ENCODE results near the gene CD99L2. TPM values are rescaled to one million over a fixed set of nuclear protein-coding genes. Genes with fewer than 3 reads are reported as not detected.
"Not testable (repeated sequence)": the region's sequence is repeated elsewhere in the genome, so short reads cannot be mapped to it uniquely, and the experiment has no call there.

CD99L2 gene
- polyA plus RNA-seq, 1 donor = 37.1 TPM

DNA sequence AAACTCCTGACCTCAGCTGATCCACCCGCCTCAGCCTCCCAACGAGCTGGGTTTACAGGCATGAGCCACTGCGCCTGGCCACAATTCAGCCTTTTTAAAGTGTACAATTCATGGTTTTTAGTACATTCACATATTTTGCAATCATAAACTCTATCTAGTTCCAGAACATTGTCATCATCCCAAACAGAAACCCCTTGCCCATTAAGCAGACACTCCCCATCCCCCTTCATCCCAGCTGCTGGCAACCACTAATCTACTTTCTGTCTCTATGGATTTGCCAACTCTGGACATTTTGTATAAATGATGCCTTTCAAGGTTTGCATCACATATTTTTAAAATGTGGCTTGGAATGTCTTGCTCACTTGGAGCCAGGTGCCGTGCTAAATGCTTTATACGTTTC is 4.5 kb downstream of the CD99L2 start:
- no peak for DNase-seq

DNA sequence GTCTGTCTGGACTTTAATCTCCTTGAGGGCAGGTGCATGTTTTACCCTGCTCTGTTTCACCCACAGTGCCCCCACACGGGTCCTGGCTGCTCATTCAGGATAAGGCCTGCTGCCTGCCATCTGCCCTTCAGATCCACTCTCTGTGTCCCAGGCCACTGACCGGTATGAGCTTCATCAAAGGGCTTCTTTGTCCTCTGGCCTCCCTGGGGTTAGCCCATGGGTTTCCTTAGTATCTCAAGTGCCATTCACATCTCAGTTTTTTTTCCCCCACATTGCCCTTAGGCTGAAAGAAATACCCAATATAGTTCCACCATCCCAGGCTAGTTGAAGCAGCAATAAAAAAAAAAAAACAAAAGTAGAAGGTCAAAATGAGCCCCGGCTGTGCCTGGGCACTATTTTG is 9.3 kb downstream of the CD99L2 start:
- no peak for DNase-seq

DNA sequence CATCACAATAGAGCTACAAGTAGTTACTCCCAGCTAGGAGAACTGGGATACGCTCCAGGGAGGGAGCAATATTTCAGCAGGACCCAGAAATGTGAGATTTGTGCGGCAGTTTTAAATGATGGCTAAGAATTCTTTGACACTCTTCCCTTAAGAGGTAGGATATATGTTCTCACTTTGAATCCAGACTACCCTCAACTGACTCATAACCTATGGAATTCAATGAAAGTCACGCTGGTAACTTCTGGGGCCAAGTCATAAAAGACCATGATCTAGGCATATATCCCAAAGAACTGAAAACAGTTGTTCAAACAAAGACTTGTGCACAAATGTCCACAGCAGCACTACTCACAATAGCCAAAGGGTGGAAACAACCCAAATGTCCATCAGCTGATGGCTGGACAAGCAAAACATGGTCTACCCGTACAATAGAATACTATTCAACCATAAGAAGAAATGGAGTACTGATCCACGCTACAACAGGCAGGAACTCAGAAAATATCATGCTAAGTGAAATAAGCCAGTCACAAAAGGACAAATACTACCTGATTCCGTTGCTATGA is 10.5 kb downstream of the CD99L2 start:
- DNase-seq = no peak

DNA sequence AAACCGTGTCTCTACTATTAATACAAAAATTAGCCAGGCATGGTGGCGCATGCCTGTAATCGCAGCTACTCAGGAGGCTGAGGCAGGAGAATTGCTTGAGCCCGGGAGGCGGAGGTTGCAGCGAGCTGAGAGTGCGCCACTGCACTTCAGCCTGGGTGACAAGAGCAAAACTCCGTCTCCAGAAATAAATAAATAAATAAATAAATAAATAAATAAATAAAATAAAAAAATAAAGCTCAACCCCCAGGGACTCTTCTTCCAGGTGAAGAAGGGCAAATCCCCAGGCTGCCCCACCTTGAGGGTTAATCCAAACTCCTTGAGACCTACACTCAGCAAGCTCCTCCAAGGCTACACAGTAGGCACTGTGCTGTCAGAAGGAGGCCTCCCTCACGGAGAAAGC is 11.2 kb downstream of the CD99L2 start:
- not testable (repeated sequence) for DNase-seq

DNA sequence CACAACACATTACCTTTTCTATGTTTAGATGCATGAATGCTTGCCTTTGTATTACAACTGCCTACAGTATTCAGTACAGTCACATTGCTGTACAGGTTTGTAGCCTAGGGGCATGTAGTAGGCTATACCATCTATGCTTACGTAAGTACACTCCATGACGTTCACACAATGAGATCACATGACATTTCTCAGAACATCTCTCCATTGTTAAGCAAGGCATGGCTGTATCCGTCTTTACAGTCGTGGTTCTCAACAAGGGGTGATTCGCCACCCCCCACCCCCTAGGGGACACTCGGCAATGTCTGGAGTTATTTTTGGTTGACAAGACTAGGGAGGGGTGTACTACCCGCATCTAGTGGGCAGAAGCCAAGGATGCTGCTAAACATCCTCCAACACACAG is 12.1 kb downstream of the CD99L2 start:
- DNase-seq = no peak

DNA sequence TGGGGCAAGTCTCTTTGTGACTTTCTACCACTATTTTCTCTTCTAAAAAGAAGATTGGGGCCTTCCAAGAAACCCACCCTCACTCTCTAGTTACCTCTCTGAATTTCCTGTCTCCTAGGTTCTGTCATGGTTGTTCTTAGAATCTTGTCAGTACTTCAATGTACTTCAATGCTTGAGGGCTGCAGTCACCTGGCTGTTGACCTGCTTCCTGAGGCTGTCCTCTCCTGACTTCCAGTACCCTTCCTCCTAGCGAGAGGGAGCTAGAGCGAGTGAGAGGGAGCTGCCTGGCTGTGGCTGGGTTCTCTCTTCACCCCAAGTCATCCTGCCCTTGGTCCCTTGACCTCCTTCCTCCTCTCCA is 17.7 kb downstream of the CD99L2 start:
- DNase-seq = no peak

DNA sequence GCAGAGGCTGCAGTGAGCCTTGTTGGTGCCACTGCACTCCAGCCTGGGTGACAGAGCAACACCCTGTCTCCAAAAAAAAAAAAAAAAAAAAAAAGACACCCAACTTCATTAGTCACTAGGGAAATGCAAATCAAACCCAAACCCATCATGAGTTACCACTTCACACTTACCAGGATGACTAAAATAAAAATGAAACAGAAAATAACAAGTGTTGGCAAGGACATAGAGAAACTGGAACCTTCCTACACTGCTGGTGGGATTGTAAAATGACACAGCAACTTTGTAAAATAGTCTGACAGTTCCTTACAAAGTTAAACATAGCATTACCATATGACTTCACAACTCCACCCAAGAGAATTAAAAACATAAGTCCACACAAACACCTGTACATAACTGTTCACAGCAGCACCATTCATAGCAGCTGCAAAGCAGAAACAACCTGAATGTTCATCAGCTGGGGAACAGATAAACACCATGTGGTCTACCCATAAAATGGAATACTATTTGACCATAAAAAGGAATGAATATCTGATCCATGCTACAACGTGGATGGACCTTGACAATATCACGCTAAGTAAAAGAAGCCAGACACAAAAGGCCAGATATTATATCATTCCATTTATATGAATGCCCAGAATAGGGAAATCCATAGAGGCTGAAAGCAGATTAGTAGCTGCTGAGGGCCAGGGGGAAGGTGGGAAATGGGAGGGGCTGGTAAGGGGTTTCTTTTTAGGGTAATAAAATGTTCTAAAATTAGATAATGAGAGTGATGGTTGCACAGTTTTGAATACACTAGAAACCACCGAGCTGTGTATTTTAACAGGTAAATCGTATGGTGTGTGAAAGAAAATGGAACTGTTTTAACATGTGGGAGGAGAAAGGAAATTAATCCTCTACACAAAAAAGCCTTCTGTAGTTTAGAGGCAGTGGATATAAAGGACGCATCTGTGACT is 18.3 kb downstream of the CD99L2 start:
- no peak for DNase-seq

DNA sequence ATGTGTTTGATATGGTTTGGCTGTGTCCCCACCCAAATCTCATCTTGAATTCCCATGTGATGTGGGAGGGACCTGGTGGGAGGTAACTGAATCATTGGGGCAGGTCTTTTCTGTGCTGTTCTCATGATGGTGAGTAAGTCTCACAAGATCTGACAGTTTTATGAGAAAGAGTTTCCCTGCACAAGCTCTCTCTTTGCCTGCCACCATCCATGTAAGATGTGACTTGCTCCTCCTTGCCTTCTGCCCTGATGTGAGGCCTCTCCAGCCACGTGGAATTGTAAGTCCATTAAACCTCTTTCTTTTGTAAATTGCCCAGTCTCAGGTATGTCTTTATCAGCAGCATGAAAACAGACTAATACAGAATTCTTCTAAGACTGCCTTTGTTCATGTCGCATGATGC is 22.8 kb downstream of the CD99L2 start:
- not testable (repeated sequence) for DNase-seq

DNA sequence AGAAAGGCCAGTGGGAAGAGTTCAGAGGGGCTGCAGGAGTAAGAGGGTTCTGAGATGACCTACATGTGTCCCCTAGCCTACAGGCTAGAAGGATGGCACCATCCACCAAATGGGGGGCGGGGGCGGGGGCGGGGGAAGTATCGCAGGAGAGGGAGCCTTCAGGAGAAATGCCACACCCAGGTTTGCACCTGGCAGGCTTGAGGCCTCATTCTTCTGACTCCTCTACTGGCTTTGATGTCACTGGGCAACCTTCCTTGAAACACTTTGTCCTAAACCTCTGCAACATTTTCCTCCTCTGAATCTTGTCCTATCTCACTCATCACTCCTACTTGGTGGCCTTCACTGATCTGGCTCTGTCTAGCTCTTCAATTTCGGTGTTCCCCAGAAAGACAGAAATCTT is 24.0 kb downstream of the CD99L2 start:
- DNase-seq = no peak

DNA sequence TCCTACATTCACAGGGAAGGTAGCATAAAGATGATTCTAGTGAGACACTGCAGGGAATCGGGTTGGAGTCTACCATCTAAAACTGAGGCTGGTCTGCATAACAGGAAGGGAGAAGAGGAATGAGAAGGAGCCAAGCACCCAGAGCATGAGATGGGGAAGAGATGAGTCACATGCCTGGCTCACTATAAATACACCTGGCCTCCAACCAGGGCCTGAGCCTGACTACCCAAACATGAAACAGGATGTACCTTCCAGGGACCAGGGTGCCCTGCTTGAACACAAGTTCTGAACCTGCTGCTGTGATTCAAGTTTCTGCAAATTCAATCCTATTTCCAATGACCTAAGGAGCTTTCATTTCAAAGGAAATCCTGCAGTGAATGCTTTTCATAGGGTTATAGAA is 24.9 kb downstream of the CD99L2 start:
- no peak for DNase-seq

DNA sequence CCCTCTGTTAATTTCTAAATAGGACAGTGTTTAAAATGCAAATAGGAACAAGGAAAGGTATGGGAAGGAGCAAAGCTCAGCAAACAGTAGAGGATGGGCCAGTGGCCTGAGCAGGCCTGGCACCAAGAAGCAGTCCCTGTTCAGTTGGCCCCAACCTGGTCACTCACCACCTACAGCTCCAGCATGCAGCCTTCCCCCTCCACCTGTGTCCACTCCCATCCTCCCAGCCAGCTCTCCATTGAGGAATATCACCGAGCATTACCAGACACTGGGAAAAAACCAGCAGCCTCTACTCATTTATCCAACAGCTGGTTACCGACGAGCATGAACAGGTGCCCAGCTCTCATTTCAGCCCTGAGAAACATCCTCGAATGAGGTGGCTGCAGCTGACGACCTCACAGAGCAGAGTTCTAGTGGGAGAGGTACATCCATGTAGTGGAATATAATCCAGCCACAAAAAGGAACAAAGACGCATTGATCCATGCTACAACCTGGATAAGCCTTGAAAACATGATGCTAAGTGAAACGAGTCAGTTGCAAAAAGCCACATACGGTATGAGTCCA is 25.6 kb downstream of the CD99L2 start:
- DNase-seq = no peak

DNA sequence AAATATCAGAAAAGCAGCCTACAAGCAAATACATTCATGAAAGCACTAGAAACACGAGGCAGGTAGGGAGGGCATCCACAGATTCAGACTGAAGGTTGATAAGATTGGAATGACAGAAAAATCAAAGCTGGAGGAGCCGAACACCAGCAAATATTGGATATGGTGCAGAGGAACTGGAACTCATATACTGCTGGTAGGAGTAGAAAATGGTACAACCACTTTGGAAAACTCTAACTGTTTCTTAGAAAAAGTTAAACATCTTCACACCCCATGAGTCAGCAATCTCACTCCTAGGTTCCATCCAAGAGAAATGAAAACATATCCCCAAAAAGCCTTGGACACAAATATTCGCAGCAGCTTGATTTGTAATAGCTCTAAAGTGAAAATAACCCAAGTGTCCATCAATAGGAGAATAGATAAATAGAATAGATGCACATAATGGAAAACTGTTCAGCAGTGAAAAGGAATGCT is 27.1 kb downstream of the CD99L2 start:
- DNase-seq = no peak

DNA sequence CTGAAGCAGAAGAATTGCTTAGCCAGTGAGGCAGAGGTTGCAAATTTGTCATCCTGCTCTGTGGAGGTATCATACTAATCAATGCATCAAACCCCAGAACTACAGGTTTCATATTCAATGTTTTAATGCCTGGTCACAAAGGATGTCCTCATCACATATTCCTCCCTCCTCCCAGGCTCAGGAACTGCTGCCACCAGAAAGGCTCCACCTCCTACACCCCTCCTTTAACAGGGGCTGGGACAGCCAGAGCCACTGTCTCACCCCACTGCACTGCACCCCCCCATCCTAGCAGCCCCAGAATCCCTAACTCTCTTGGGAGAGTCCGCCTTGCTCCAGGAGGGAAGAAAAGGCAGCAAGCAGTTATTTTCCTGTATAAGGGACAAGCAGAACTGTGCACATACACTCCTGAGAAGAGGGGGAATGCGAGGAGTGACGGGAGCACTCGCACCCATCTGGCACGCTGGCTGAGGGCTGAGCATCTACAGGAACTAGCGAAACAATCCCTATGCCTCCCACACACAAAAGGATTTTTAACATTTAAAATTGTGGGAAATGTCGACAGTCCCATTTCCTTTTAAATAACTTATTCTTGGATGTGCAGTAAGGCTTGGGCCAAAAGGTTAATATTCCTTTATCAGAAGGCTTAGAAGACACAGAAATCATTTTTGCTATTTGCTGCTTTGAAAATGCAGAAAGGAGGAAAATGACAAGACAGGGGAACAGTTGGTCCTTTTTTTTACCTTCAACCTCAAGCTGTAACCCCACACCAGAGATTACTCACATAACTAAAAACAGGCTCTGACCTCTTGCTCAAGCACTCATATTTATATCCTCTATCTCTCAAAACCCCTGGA is 27.8 kb downstream of the CD99L2 start:
- DNase-seq = no peak

DNA sequence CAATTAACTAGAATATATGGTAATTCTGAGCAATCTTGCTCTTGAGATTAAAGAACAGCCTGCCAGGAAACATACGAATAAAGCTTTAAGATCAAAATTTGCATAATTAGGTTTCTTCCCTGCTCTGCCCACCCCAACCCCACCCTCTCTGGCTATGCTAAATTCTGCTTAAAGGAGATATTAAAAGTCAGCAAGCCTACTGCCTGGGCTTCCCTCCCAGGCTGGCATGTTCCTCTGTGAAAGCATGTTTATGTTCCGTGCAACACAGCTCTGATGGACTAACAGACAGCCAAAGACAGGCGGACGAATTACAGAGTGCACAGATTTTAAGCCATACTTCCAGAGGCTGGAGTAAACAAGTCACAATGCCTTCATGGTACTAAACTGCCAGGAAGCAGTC is 28.4 kb downstream of the CD99L2 start:
- DNase-seq = no peak

DNA sequence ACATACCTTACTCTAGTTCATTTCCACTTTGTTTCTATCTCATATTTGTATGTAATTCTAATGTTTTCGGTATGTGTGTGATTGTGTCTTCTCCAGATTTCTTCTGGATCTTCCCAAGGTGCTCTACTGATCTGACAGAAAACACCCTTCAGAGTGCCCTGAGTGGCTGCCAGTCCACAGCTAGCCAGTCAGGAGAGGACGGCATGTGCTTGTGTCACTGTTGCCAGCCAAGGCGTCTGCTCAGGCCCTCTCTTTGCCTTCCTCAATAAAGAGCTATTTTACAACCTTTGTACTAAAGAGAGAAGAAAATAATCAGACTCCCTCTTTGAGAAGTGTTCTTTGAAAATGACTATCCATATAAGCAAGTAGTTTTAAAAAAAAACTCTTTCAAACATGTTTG is 29.0 kb downstream of the CD99L2 start:
- DNase-seq = no peak

DNA sequence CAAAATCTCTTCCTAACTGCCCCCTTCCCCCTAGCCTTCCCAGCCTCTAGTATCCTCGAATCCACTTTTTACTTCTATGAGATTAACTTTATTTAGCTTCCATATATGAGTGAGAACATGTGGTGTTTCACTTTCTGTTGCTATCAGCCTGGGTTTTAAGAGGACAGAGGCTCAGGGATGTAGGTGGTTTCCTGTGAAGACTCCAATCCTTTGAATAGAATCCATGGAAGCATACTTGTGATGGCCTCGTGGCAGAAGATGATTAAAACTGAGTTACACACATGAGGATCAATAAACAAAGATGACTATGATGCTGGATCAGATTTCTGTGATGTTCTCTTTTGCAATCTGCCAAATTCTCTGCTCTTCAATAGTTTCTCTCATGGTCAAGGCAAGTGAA is 29.8 kb downstream of the CD99L2 start:
- DNase-seq = no peak

DNA sequence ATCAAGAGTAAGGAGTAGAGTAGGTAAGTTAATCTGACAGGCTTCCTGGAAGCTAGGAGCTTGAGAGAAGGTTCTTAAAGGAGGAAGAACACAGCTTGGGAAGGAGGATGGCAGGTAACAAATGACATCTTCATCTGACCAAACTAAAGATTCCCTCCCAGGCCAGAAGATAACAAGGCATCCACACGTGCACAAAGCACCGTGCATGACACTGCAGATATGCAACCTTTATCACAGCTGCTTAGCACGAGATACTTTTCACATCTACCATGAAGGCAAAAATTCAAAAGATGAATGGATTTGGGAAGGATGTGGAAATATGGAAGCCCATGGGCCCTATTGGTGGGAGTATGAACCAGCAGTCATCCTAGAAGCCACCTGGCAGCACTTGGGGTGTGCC is 34.3 kb downstream of the CD99L2 start:
- no peak for DNase-seq

DNA sequence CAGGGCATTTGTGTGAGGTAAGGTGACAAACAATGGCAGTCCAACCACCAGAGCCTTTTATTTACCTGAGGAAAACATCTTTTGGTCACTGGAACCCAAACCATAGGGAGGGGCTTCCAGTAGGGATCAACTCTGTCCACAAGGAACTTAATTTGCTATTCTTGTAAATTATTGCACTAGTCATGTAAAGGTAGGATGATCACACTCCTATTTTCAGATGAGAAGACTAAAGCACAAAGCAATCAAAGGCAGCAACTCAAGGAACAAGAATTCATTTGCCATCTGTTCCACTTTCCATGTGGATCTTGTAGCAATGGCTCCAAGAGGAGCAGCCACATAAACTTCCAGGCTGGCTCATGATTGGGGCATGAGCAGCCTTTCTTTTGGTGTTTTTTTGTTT is 35.3 kb downstream of the CD99L2 start:
- DNase-seq = no peak

DNA sequence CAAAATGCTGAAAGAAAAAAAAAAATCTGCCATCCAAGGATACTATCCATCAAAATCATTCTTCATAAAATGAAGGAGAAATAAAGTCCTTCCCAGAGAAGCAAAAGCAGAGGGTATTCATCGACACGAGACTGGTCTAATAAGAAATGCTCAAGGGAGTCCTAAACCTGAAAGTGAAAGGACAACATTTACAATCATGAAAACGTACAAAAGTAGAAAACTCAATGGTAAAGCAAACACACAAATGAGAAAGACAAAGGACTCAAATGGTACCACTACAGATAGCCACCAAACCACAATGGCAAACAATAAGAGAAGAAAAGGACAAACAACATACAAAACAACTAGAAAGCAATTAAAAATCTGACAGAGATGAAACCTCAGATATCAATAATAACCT is 41.0 kb downstream of the CD99L2 start:
- no peak for DNase-seq

DNA sequence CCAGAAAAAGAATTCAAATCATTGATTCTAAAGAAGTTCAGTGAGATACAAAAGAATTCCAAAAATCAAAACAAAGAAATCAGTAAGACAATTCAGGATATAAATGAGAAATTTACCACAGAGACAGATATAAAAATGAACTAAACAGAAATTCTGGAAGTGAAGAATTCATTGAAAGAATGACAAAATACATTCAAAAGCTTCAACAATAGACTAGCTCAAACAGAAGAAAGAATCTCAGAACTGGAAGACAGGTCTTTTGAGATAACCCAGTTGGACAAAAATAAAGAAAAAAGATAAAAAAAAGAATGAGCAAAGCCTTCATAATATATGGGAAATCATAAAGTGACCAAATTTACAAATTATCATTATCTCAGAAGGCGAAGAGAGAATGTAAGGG is 41.7 kb downstream of the CD99L2 start:
- DNase-seq = no peak

DNA sequence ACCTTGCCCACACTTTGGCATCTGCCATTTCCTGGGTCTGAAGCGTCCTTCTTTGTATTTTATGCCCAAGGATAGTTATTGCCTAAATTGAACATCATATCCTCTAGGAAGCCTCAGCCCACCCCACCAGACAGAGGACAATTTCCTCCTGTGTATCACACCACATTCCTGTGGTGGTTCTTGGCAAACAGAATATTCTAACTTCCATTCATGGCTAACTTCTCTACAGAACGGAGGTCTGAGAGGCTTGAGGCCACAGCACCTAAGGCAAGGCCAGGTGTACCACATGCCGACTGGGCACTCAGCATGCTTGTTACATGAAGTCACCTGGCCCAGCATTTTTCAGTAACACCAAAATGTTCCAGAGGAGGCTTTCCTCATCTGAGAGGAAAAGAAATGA is 42.4 kb downstream of the CD99L2 start:
- DNase-seq = no peak

DNA sequence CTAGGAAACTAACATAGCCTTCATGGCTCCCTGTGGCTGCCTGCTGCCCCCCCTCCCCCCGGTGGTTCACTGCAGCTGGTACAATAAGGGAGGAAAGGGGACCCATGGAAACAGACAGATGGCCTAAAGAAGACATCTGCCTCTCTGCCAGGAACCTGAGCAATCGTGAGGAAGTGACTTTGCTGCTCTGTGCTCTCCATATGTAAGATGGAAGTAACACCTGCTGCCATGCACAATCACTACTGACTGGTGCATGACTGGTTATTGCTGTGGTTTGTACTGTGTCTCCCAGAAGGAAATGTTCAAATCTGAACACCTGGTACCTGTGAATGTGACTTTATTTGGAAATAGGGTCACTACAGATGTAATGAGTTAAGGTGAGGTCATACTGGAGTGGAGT is 43.6 kb downstream of the CD99L2 start:
- no peak for DNase-seq

Measured in hindlimb muscle (tissue), 1 donor.